MM.1S (cell line): ENCODE measurements around the gene INTS6L.

Experiments
- DNase-seq: peaks from one replicate; pipeline ENCODE4 v3.0.0-alpha.2; 2015
- H2AFZ ChIP-seq: fragments of 300-600 bp; sonication (generic); 2 replicates; pipeline ENCODE4 v1.6.0; 2016; ENCODE audit warnings: antibody characterized with exemption, low read length
- H3F3A ChIP-seq: fragments of 300-600 bp; sonication (generic); 2 replicates; pipeline ENCODE4 v1.6.1; 2016; ENCODE audit warnings: mild to moderate bottlenecking, antibody characterized with exemption, low read length, moderate library complexity, mixed read lengths; ENCODE audit not compliant: insufficient read depth
- H3K27ac ChIP-seq: fragments of 300-600 bp; sonication (generic); 2 replicates; pipeline ENCODE4 v1.5.1; 2016; ENCODE audit warnings: mild to moderate bottlenecking, low read length
- H3K27me3 ChIP-seq: fragments of 300-600 bp; sonication (generic); replicated peaks from 2 replicates; pipeline ENCODE4 v1.6.0; 2016; ENCODE audit warnings: low read length; ENCODE audit not compliant: insufficient read depth
- H3K36me3 ChIP-seq: fragments of 300-600 bp; sonication (generic); replicated peaks from 2 replicates; pipeline ENCODE4 v1.6.1; 2016; ENCODE audit warnings: mild to moderate bottlenecking, low read length, mixed read lengths; ENCODE audit not compliant: insufficient read depth
- H3K4me1 ChIP-seq: fragments of 300-600 bp; sonication (generic); 2 replicates; pipeline ENCODE4 v1.6.1; 2016; ENCODE audit warnings: low read length, mixed read lengths
- H3K4me2 ChIP-seq: fragments of 300-600 bp; sonication (generic); 2 replicates; pipeline ENCODE4 v1.6.0; 2016; ENCODE audit warnings: low read depth, low read length
- H3K4me3 ChIP-seq: fragments of 300-600 bp; sonication (generic); 2 replicates; pipeline ENCODE4 v1.5.1; 2016; ENCODE audit warnings: low read length, mixed read lengths
- H3K79me2 ChIP-seq: fragments of 300-600 bp; sonication (generic); 2 replicates; pipeline ENCODE4 v1.6.1; 2016; ENCODE audit warnings: mixed run types, low read length, mixed read lengths
- H3K9ac ChIP-seq: fragments of 300-600 bp; sonication (generic); 2 replicates; pipeline ENCODE4 v1.6.1; 2016; ENCODE audit warnings: low read length, mixed read lengths
- H3K9me2 ChIP-seq: fragments of 300-600 bp; sonication (generic); replicated peaks from 2 replicates; pipeline ENCODE4 v1.6.1; 2016; ENCODE audit warnings: mild to moderate bottlenecking, low read length, mixed read lengths; ENCODE audit not compliant: insufficient read depth
- H3K9me3 ChIP-seq: fragments of 300-600 bp; sonication (generic); replicated peaks from 2 replicates; pipeline ENCODE4 v1.6.1; 2016; ENCODE audit warnings: mild to moderate bottlenecking, low read length, mixed read lengths; ENCODE audit not compliant: insufficient read depth
- H4K20me1 ChIP-seq: fragments of 300-600 bp; sonication (generic); 2 replicates; pipeline ENCODE4 v1.6.1; 2016; ENCODE audit warnings: mild to moderate bottlenecking, low read length, moderate library complexity, mixed read lengths; ENCODE audit not compliant: insufficient read depth
- EZH2 ChIP-seq: fragments of 300-600 bp; sonication (generic); optimal IDR thresholded peaks from 2 replicates; pipeline ENCODE3; 2017; ENCODE audit warnings: low read depth, mild to moderate bottlenecking, antibody characterized with exemption, low read length, mixed read lengths
- EZH2phosphoT487 ChIP-seq: fragments of 300-600 bp; sonication (generic); IDR thresholded peaks from 2 replicates; pipeline ENCODE4 v1.6.1; 2018; ENCODE audit warnings: antibody characterized with exemption, low read length
- TF ChIP-seq, protein P1 (sequence below): fragments of 300-600 bp; sonication (generic); IDR thresholded peaks from 2 replicates; pipeline ENCODE4 v1.5.1; 2016; ENCODE audit warnings: antibody characterized with exemption, low read length, mixed read lengths

Gene INTS6L

DNA sequence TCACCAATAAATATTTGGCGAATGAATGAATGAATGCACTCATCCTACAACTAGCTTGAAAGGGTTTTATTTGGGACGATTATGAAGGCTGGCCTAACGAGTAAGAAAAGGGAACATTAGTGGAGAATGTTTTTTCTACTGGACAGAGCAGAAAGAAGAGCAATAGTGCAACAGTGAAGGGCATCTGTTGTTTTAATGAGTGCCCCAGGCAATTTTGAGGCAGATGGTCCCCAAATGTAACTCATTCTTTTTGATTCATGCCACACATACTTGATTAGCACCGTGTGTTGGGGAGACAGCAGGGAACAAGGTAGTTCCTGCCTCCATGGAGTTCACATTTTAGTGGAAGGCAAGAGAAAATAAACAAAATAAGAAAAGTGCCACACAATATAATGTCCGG is 22.7 kb upstream of the INTS6L start:
- TF ChIP-seq EZH2: no peak
- TF ChIP-seq, protein P1, sequence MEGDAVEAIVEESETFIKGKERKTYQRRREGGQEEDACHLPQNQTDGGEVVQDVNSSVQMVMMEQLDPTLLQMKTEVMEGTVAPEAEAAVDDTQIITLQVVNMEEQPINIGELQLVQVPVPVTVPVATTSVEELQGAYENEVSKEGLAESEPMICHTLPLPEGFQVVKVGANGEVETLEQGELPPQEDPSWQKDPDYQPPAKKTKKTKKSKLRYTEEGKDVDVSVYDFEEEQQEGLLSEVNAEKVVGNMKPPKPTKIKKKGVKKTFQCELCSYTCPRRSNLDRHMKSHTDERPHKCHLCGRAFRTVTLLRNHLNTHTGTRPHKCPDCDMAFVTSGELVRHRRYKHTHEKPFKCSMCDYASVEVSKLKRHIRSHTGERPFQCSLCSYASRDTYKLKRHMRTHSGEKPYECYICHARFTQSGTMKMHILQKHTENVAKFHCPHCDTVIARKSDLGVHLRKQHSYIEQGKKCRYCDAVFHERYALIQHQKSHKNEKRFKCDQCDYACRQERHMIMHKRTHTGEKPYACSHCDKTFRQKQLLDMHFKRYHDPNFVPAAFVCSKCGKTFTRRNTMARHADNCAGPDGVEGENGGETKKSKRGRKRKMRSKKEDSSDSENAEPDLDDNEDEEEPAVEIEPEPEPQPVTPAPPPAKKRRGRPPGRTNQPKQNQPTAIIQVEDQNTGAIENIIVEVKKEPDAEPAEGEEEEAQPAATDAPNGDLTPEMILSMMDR: no peak
- TF ChIP-seq EZH2phosphoT487: no peak
- no peak overlapping the region for H3K4me2 ChIP-seq
- H3K9ac ChIP-seq: no peak overlapping the region
- no peak overlapping the region for H2AFZ ChIP-seq
- H3K9me2 ChIP-seq: no peaks in the 10 kb centered on the region
- H3K9me3 ChIP-seq: no peaks in the 10 kb centered on the region
- H4K20me1 ChIP-seq: no peaks in the 10 kb centered on the region
- no peaks in the 10 kb centered on the region for H3K79me2 ChIP-seq
- no peaks in the 10 kb centered on the region for H3F3A ChIP-seq
- no peaks in the 10 kb centered on the region for H3K4me1 ChIP-seq
- H3K4me3 ChIP-seq: no peak overlapping the region
- DNase-seq: no peak
- H3K36me3 ChIP-seq: no peaks in the 10 kb centered on the region
- no peak overlapping the region for H3K27ac ChIP-seq
- H3K27me3 ChIP-seq: no peaks in the 10 kb centered on the region

DNA sequence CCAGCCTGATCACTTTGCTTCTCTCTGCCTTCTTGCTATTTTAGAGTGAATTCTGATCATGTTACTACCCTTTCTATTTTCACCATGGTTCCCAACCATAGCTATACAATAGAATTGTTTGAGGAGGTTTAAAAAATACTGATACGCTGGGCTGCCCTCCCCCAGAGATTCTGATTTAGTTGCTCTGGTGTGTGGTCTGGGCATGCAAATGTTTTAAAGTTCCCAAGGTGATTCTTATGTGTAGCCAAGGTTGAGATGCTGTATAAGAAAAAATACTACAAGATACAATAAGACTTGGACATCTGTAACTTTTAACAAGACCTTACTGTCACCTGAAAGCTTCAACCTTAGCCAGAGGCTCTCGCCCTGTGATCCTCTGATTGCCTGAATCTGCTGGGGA is 22.2 kb upstream of the INTS6L start:
- TF ChIP-seq EZH2: no peak
- TF ChIP-seq, protein P1: no peak
- no peak for TF ChIP-seq EZH2phosphoT487
- Histone ChIP-seq H3K36me3 (no peaks in the 10 kb centered on the region), H3K9me3 (no peaks in the 10 kb centered on the region), H3K27me3 (no peaks in the 10 kb centered on the region), H3K9ac (no peak overlapping the region), H3K79me2 (no peaks in the 10 kb centered on the region), H3F3A (no peaks in the 10 kb centered on the region), H4K20me1 (no peaks in the 10 kb centered on the region), H3K4me3 (no peak overlapping the region), H3K4me2 (no peak overlapping the region), H3K27ac (no peak overlapping the region), H3K9me2 (no peaks in the 10 kb centered on the region), H3K4me1 (no peaks in the 10 kb centered on the region), H2AFZ (no peak overlapping the region)
- no peak for DNase-seq

DNA sequence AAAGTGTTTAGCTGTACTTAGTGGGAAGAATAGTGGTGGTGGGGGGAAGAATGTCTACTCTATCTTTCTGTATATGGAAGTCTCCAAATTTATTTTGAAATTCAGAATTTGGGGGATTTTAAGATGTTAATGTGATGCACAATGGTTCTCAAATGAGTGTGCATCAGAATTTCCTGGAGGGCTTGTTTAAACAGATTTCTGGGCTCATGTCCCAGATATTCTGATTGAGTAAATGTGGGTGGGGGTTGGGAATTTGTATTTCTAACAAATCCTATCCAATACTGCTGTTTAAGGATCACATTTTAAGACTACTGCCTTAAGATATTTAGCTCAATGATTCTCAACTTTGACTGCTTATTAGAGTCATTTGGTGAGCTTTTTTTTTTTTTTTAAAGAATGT is 15.1 kb upstream of the INTS6L start:
- TF ChIP-seq, protein P1: no peak
- no peak for TF ChIP-seq EZH2
- no peak for TF ChIP-seq EZH2phosphoT487
- H3K4me3 ChIP-seq: no peak overlapping the region
- no peaks in the 10 kb centered on the region for H3K9me2 ChIP-seq
- DNase-seq: no peak
- no peaks in the 10 kb centered on the region for H3K79me2 ChIP-seq
- H2AFZ ChIP-seq: no peak overlapping the region
- H3K36me3 ChIP-seq: no peaks in the 10 kb centered on the region
- H3K9ac ChIP-seq: no peak overlapping the region
- no peak overlapping the region for H3K27ac ChIP-seq
- no peaks in the 10 kb centered on the region for H3K9me3 ChIP-seq
- no peaks in the 10 kb centered on the region for H3K4me1 ChIP-seq
- no peaks in the 10 kb centered on the region for H3F3A ChIP-seq
- H3K27me3 ChIP-seq: no peaks in the 10 kb centered on the region
- H3K4me2 ChIP-seq: no peak overlapping the region
- H4K20me1 ChIP-seq: no peaks in the 10 kb centered on the region
